HEK293 (cell line): Measurements from ENCODE around the gene HMCN2.

Source experiments
- BCL11A ChIP-seq: fragments of 450-650 bp; formaldehyde crosslinking; IDR thresholded peaks from 2 replicates; pipeline ENCODE4 v1.5.1; 2016; ENCODE audit warnings: low read depth, missing biosample characterization, missing genetic modification characterization
- CTCF ChIP-seq: fragments of 450-650 bp; formaldehyde crosslinking; IDR thresholded peaks from 2 replicates; pipeline ENCODE4 v1.5.1; 2016; ENCODE audit warnings: missing biosample characterization, missing genetic modification characterization
- OVOL3 ChIP-seq: fragments of 450-650 bp; formaldehyde crosslinking; IDR thresholded peaks from 2 replicates; pipeline ENCODE4 v1.5.1; 2016; ENCODE audit warnings: missing biosample characterization, missing genetic modification characterization
- PRDM6 ChIP-seq: fragments of 450-650 bp; formaldehyde crosslinking; IDR thresholded peaks from 2 replicates; pipeline ENCODE4 v1.5.1; 2017; ENCODE audit warnings: missing biosample characterization, missing genetic modification characterization
- ZBTB26 ChIP-seq: fragments of 450-650 bp; formaldehyde crosslinking; optimal IDR thresholded peaks from 2 replicates; pipeline ENCODE3; 2016; ENCODE audit warnings: missing biosample characterization, mild to moderate bottlenecking, missing genetic modification characterization
- ZEB2 ChIP-seq: fragments of 450-650 bp; formaldehyde crosslinking; IDR thresholded peaks from 2 replicates; pipeline ENCODE4 v1.5.1; 2016; ENCODE audit warnings: missing biosample characterization, missing genetic modification characterization
- ZNF239 ChIP-seq: fragments of 450-650 bp; formaldehyde crosslinking; IDR thresholded peaks from 2 replicates; pipeline ENCODE4 v1.5.1; 2016; ENCODE audit warnings: missing biosample characterization, missing genetic modification characterization
- ZNF248 ChIP-seq: fragments of 450-650 bp; formaldehyde crosslinking; IDR thresholded peaks from 2 replicates; pipeline ENCODE4 v1.5.1; 2017; ENCODE audit warnings: missing biosample characterization, missing genetic modification characterization
- ZNF335 ChIP-seq: fragments of 450-650 bp; formaldehyde crosslinking; conservative IDR thresholded peaks from 2 replicates; pipeline ENCODE4 v1.5.1; 2016; ENCODE audit warnings: missing biosample characterization, missing genetic modification characterization
- ZNF341 ChIP-seq: fragments of 450-650 bp; formaldehyde crosslinking; IDR thresholded peaks from 2 replicates; pipeline ENCODE4; 2016; ENCODE audit warnings: low read depth, missing biosample characterization, missing genetic modification characterization
- ZNF561 ChIP-seq: fragments of 450-650 bp; IDR thresholded peaks from 2 replicates; pipeline ENCODE4 v1.5.1; 2018; ENCODE audit warnings: missing biosample characterization, missing genetic modification characterization, borderline replicate concordance
- ZNF645 ChIP-seq: fragments of 450-650 bp; formaldehyde crosslinking; IDR thresholded peaks from 2 replicates; pipeline ENCODE4; 2016; ENCODE audit warnings: missing biosample characterization, missing genetic modification characterization

- TF ChIP-seq ZNF645 (tag by site-specific recombination) = no peak
- no peak for TF ChIP-seq ZBTB26 (tag by site-specific recombination)
- no peak for TF ChIP-seq ZNF248
- TF ChIP-seq ZNF335 (tag by site-specific recombination) = no peak
- TF ChIP-seq ZNF561 (tag by site-specific recombination) = no peak
- TF ChIP-seq CTCF (tag by site-specific recombination) = no peak
- no peak for TF ChIP-seq BCL11A (tag by site-specific recombination)
- no peak for TF ChIP-seq OVOL3 (tag by site-specific recombination)
- no peak for TF ChIP-seq ZNF341 (tag by site-specific recombination)
- no peak for TF ChIP-seq ZNF239 (tag by site-specific recombination)
- no peak for TF ChIP-seq PRDM6
- no peak for TF ChIP-seq ZEB2 (tag by site-specific recombination)
These were observed 81.5 kb downstream of the HMCN2 start for GRCh38 chr9:130347036-130347435.
